ENCODE measurements around the gene SCYL2.

GRCh38 chr12:100371146-100371545 lies 104.2 kb downstream of the SCYL2 start:
- TF ChIP-seq, protein P1, sequence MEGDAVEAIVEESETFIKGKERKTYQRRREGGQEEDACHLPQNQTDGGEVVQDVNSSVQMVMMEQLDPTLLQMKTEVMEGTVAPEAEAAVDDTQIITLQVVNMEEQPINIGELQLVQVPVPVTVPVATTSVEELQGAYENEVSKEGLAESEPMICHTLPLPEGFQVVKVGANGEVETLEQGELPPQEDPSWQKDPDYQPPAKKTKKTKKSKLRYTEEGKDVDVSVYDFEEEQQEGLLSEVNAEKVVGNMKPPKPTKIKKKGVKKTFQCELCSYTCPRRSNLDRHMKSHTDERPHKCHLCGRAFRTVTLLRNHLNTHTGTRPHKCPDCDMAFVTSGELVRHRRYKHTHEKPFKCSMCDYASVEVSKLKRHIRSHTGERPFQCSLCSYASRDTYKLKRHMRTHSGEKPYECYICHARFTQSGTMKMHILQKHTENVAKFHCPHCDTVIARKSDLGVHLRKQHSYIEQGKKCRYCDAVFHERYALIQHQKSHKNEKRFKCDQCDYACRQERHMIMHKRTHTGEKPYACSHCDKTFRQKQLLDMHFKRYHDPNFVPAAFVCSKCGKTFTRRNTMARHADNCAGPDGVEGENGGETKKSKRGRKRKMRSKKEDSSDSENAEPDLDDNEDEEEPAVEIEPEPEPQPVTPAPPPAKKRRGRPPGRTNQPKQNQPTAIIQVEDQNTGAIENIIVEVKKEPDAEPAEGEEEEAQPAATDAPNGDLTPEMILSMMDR (IDR thresholded peaks at IDR 0.05), result no peak
- no peak for TF ChIP-seq POLR2A (IDR thresholded peaks at IDR 0.05)

Data from thyroid gland (tissue), 4 donors.